ENCODE data around the gene TAF11. TPM values are rescaled to one million over a fixed set of nuclear protein-coding genes. Genes with fewer than 3 reads are reported as not detected.

TAF11 gene
- total and polyA plus RNA-seq, 4 donors: 7.3 to 16.0 (median 12.1) TPM

GRCh38 chr6:34837528-34837927 lies 50.3 kb downstream of the TAF11 start:
- H3K27me3 ChIP-seq (ENCODE audit: control insufficient read depth in 4 of 4, insufficient read depth in 4 of 4, low read length in 3 of 4): no peaks in the 10 kb centered on the region
- peaks cover 8 to 44% (median 24%) of the 10 kb centered on the region in 4 donors for H3K36me3 ChIP-seq (ENCODE audit: control insufficient read depth in 4 of 4, insufficient read depth in 3 of 4, low read depth in 1 of 4, low read length in 3 of 4)
- TF ChIP-seq HNF4G (IDR thresholded peaks at IDR 0.05) (no peak), TAF1 (conservative IDR thresholded peaks at IDR 0.05) (no peak)

GRCh38 chr6:34836451-34836850 lies 51.4 kb downstream of the TAF11 start:
- TF ChIP-seq RXRA (IDR thresholded peaks at IDR 0.05): no peak
- no peak for TF ChIP-seq JUND (IDR thresholded peaks at IDR 0.05)
- no peak for TF ChIP-seq ATF3 (IDR thresholded peaks at IDR 0.05)
- no peak for TF ChIP-seq HNF4A (conservative IDR thresholded peaks at IDR 0.05)
- TF ChIP-seq EGR1 (IDR thresholded peaks at IDR 0.05; ENCODE audit: low read depth in 2 of 2): no peak
- TF ChIP-seq REST (IDR thresholded peaks at IDR 0.05): no peak
- TF ChIP-seq FOXA1 (IDR thresholded peaks at IDR 0.05): no peak
- no peak for TF ChIP-seq HNF4G (IDR thresholded peaks at IDR 0.05)
- no peak for TF ChIP-seq NR2F2 (IDR thresholded peaks at IDR 0.05)
- no peak for TF ChIP-seq FOXA2 (IDR thresholded peaks at IDR 0.05)
- TF ChIP-seq CTCF (IDR thresholded peaks at IDR 0.05; ENCODE audit: low read depth, low read length, missing input control): no peak
- no peak for TF ChIP-seq RAD21 (IDR thresholded peaks at IDR 0.05)
- no peak for TF ChIP-seq YY1 (IDR thresholded peaks at IDR 0.05)
- Histone ChIP-seq H3K27me3 (ENCODE audit: control insufficient read depth in 4 of 4, insufficient read depth in 4 of 4, low read length in 3 of 4) (no peaks in the 10 kb centered on the region), H3K36me3 (ENCODE audit: control insufficient read depth in 4 of 4, insufficient read depth in 3 of 4, low read depth in 1 of 4, low read length in 3 of 4) (peaks cover 8 to 44% (median 24%) of the 10 kb centered on the region in 4 donors), H3K27ac (ENCODE audit: low read depth in 1 of 2, low read length in 2 of 2) (no peak overlapping the region), H3K9ac (ENCODE audit: low read depth in 1 of 2, low read length in 2 of 2) (no peak overlapping the region), H3K4me1 (ENCODE audit: control insufficient read depth in 4 of 4, insufficient read depth in 4 of 4, low read length in 3 of 4) (no peaks in the 10 kb centered on the region), H3K4me3 (ENCODE audit: low read depth in 1 of 3, low read length in 3 of 3) (no peak overlapping the region), H3K9me3 (ENCODE audit: control insufficient read depth in 4 of 4, low read length in 3 of 4) (no peaks in the 10 kb centered on the region)
- DNase-seq (ENCODE audit: low spot score): no peak
- 82% methylated on average over 2 of the region's 2 CpGs for WGBS

More at GRCh38 chr6:34837528-34837927, 50.3 kb downstream of the TAF11 start:
- Histone ChIP-seq H3K4me1 (ENCODE audit: control insufficient read depth in 4 of 4, insufficient read depth in 4 of 4, low read length in 3 of 4) (no peaks in the 10 kb centered on the region), H3K4me3 (ENCODE audit: low read depth in 1 of 3, low read length in 3 of 3) (no peak overlapping the region), H3K9ac (ENCODE audit: low read depth in 1 of 2, low read length in 2 of 2) (no peak overlapping the region), H3K9me3 (ENCODE audit: control insufficient read depth in 4 of 4, low read length in 3 of 4) (no peaks in the 10 kb centered on the region), H3K27ac (ENCODE audit: low read depth in 1 of 2, low read length in 2 of 2) (no peak overlapping the region)
- no peak for DNase-seq (ENCODE audit: low spot score)

- H3K9me3 ChIP-seq (ENCODE audit: control insufficient read depth in 4 of 4, low read length in 3 of 4): no peaks in the 10 kb centered on the region
- no peak overlapping the region for H3K9ac ChIP-seq (ENCODE audit: low read depth in 1 of 2, low read length in 2 of 2)
- H3K36me3 ChIP-seq (ENCODE audit: control insufficient read depth in 4 of 4, insufficient read depth in 3 of 4, low read depth in 1 of 4, low read length in 3 of 4): peaks cover 7 to 44% (median 25%) of the 10 kb centered on the region in 4 donors
- 99% methylated on average over 4 of the region's 4 CpGs for WGBS
- no peak for TF ChIP-seq FOXA1 (IDR thresholded peaks at IDR 0.05)
- TF ChIP-seq FOXA2 (IDR thresholded peaks at IDR 0.05): no peak
- TF ChIP-seq NR2F2 (IDR thresholded peaks at IDR 0.05): no peak
- no peak for TF ChIP-seq HNF4A (conservative IDR thresholded peaks at IDR 0.05)
- TF ChIP-seq CTCF (IDR thresholded peaks at IDR 0.05; ENCODE audit: low read depth, low read length, missing input control): no peak
- H3K27ac ChIP-seq (ENCODE audit: low read depth in 1 of 2, low read length in 2 of 2): no peak overlapping the region
- no peak overlapping the region for H3K4me3 ChIP-seq (ENCODE audit: low read depth in 1 of 3, low read length in 3 of 3)
- no peaks in the 10 kb centered on the region for H3K4me1 ChIP-seq (ENCODE audit: control insufficient read depth in 4 of 4, insufficient read depth in 4 of 4, low read length in 3 of 4)
- no peak for DNase-seq (ENCODE audit: low spot score)
- H3K27me3 ChIP-seq (ENCODE audit: control insufficient read depth in 4 of 4, insufficient read depth in 4 of 4, low read length in 3 of 4): no peaks in the 10 kb centered on the region
Measured at GRCh38 chr6:34836008-34836407, 51.8 kb downstream of the TAF11 start.

Measured in liver (tissue), 9 donors.